Activated naive CD8-positive, alpha-beta T cell treated with anti-CD3 and anti-CD28 coated beads, Interleukin-2, amount 10 ng/mL, durations not matched to agents 7 days and 5 days (primary cell): Measurements from ENCODE around the gene AGPS. TPM values are rescaled to one million over a fixed set of nuclear protein-coding genes. Genes with fewer than 3 reads are reported as not detected.
A peak's percentile ranks its signal among the peaks of the same experiment; 100 is the strongest.
"Not testable (repeated sequence)": the region's sequence is repeated elsewhere in the genome, so short reads cannot be mapped to it uniquely, and the experiment has no call there.

Experiments
- ATAC-seq: fragments of 150-1000 bp; cut with Tn5 transposase; one replicate; pipeline ENCODE4 v1.10.0; 2021; ENCODE audit warnings: low read depth, moderate library complexity
- POLR2A ChIA-PET: fragments of 350-600 bp; sonication (Branson Sonifier 250); formaldehyde crosslinking; loops from one replicate; lab custom pipeline; 2021; ENCODE audit warnings: antibody characterized with exemption; lab: Charles Lee
- DNase-seq: peaks from one replicate; pipeline ENCODE4 v3.0.0; 2021
- H3K27ac Mint-ChIP-seq: one replicate; pipeline ENCODE4 v1.8.0; 2022; ENCODE audit warnings: mild to moderate bottlenecking, mixed read lengths
- H3K27me3 Mint-ChIP-seq: one replicate; pipeline ENCODE4 v1.8.0; 2022; ENCODE audit warnings: mild to moderate bottlenecking, moderate library complexity, mixed read lengths
- H3K36me3 Mint-ChIP-seq: one replicate; pipeline ENCODE4 v1.8.0; 2021; ENCODE audit warnings: mild to moderate bottlenecking, mixed read lengths
- H3K4me1 Mint-ChIP-seq: one replicate; pipeline ENCODE4 v1.8.0; 2021; ENCODE audit warnings: mixed read lengths
- H3K4me3 Mint-ChIP-seq: one replicate; pipeline ENCODE4 v1.8.0; 2022; ENCODE audit warnings: mild to moderate bottlenecking, moderate library complexity, mixed read lengths
- H3K9me3 Mint-ChIP-seq: one replicate; pipeline ENCODE4 v1.8.0; 2021; ENCODE audit warnings: mixed read lengths
- total RNA-seq, 2 experiments: library from RNA; stranded (reverse); gene quantifications; one replicate each; pipeline ENCODE4 v1.2.3, GENCODE V29; 2021

Gene AGPS
- total RNA-seq, 2 experiments from 2014 or later: 46.1 to 46.4 TPM

DNA sequence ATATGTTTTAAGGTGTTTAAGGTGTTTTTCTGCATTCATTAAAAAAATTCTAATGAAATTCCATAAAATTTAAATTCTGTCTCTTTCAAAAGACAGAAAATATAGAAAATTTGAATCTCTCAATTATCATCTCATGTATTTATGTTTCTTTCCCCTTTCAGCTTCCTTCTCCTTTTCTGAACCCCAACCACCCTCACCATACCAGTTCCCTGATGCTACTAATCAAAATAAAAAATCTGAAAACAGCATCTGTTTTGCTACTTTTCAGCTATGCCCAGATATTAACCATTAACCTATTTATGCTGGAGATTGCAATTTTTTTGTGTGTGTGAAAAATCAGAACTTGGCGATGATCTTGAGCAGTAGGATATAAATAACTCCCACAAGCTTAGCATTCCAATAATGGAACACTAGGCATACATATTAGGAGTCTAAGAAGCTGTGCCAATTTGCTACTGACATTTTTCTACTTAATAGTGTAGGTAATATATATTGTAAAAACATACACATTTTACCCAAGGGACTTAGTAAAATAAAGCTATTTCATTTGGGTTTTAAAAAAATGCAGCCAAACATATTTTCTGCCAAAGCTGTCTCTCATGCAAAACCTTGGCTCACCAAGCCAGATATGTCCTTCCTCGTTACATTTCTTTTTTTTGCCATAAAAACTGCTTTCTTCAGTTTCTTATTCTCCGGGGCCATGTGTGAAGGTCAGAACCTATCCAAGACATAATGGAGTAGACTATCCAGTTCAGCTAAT is 32.6 kb upstream of the AGPS start:
- Mint-ChIP-seq H3K27ac (no peak overlapping the region), H3K4me3 (no peak overlapping the region), H3K4me1 (no peaks in the 10 kb centered on the region), H3K27me3 (no peaks in the 10 kb centered on the region), H3K36me3 (no peaks in the 10 kb centered on the region), H3K9me3 (no peaks in the 10 kb centered on the region)
- ATAC-seq (no peak), DNase-seq (no peak)
- POLR2A ChIA-PET: no interaction called here

DNA sequence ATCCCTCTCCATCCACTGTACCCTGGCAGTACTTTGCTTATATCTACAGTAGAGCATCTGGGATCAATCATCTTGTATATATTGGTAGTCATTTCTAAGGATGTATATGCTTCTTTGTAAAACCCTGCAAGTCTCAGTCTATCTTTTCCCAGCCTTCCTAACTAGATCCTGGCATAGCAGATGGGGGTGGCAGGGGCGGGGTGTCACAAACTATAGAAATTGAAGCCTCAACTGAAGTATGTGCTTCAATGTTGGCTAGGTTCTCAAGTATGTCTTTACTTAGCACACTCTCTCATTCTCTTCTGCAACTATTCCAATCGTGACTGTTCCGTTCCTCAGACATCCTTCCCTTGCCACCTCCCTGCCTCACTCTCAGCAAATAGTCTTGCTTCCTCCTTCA is 30.1 kb upstream of the AGPS start:
- no peaks in the 10 kb centered on the region for H3K4me1 Mint-ChIP-seq
- no peak overlapping the region for H3K4me3 Mint-ChIP-seq
- no peaks in the 10 kb centered on the region for H3K9me3 Mint-ChIP-seq
- ATAC-seq (no peak), DNase-seq (no peak)
- H3K27ac Mint-ChIP-seq: no peak overlapping the region
- POLR2A ChIA-PET: no interaction called here
- no peaks in the 10 kb centered on the region for H3K36me3 Mint-ChIP-seq
- no peaks in the 10 kb centered on the region for H3K27me3 Mint-ChIP-seq

GRCh38 chr2:177363332-177363731 is 29.2 kb upstream of the AGPS start:
- no peak overlapping the region for H3K4me3 Mint-ChIP-seq
- H3K27me3 Mint-ChIP-seq: no peaks in the 10 kb centered on the region
- no peaks in the 10 kb centered on the region for H3K36me3 Mint-ChIP-seq
- ATAC-seq (no peak), DNase-seq (no peak)
- POLR2A ChIA-PET: no interaction called here
- peaks cover 4% of the 10 kb centered on the region for H3K9me3 Mint-ChIP-seq
- H3K27ac Mint-ChIP-seq: no peak overlapping the region
- no peaks in the 10 kb centered on the region for H3K4me1 Mint-ChIP-seq

GRCh38 chr2:177365764-177366163 is 26.8 kb upstream of the AGPS start:
- H3K4me3 Mint-ChIP-seq, POLR2A ChIA-PET, H3K36me3 Mint-ChIP-seq, ATAC-seq, H3K27ac Mint-ChIP-seq, H3K9me3 Mint-ChIP-seq, H3K4me1 Mint-ChIP-seq, DNase-seq, H3K27me3 Mint-ChIP-seq: not testable (repeated sequence)

GRCh38 chr2:177368023-177368422 is 24.6 kb upstream of the AGPS start:
- H3K27ac Mint-ChIP-seq, H3K36me3 Mint-ChIP-seq, H3K4me1 Mint-ChIP-seq, DNase-seq, H3K27me3 Mint-ChIP-seq, H3K4me3 Mint-ChIP-seq, POLR2A ChIA-PET, ATAC-seq: not testable (repeated sequence)
- H3K9me3 Mint-ChIP-seq: peaks cover 27% of the 10 kb centered on the region

- DNase-seq (no peak), ATAC-seq (no peak)
- H3K27ac Mint-ChIP-seq: no peak overlapping the region
- POLR2A ChIA-PET: no interaction called here
- H3K4me1 Mint-ChIP-seq: no peaks in the 10 kb centered on the region
- peaks cover 15% of the 10 kb centered on the region for H3K36me3 Mint-ChIP-seq
- H3K4me3 Mint-ChIP-seq: no peak overlapping the region
- H3K27me3 Mint-ChIP-seq: no peaks in the 10 kb centered on the region
- H3K9me3 Mint-ChIP-seq: no peaks in the 10 kb centered on the region
Observed at GRCh38 chr2:177379354-177379753, 13.2 kb upstream of the AGPS start.

GRCh38 chr2:177380181-177380580 is 12.4 kb upstream of the AGPS start:
- H3K4me3 Mint-ChIP-seq: no peak overlapping the region
- DNase-seq (no peak), ATAC-seq (no peak)
- no peaks in the 10 kb centered on the region for H3K9me3 Mint-ChIP-seq
- H3K4me1 Mint-ChIP-seq: no peaks in the 10 kb centered on the region
- no peaks in the 10 kb centered on the region for H3K27me3 Mint-ChIP-seq
- peaks cover 14% of the 10 kb centered on the region for H3K36me3 Mint-ChIP-seq
- POLR2A ChIA-PET: interaction anchor here (0.7 kb wide), 1 partner anchor 222 kb away, joined by 3 read pairs; no protein-coding TSS in a partner anchor
- H3K27ac Mint-ChIP-seq: no peak overlapping the region

DNA sequence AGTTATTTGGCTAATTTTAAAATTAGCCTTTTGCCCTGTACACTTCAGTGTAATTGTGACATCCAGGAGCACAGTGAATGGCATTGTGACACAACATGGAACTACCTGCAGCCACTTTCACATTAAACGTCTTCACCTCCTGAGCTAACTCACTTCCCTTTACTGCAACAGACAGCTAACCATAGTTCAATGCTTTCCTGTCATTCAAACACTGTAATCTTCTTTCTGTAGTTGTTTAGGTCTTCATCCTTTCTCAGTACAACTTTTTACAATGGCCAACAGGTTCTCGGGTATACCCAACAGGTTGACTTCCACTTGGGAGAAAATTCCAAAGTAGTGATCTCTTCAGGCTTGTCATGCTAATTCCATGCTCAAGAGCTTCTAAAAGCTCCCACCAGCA is 8.6 kb upstream of the AGPS start:
- no peak for ATAC-seq
- POLR2A ChIA-PET: interaction anchor here (0.6 kb wide), 1 partner anchor 168 kb away, joined by 3 read pairs; no protein-coding TSS in a partner anchor
- Mint-ChIP-seq H3K4me1 (peaks cover 3% of the 10 kb centered on the region), H3K9me3 (no peaks in the 10 kb centered on the region), H3K4me3 (no peak overlapping the region), H3K27ac (no peak overlapping the region), H3K36me3 (peaks cover 13% of the 10 kb centered on the region), H3K27me3 (no peaks in the 10 kb centered on the region)
- DNase-seq: no peak

GRCh38 chr2:177385151-177385550 is 7.4 kb upstream of the AGPS start:
- no peaks in the 10 kb centered on the region for H3K9me3 Mint-ChIP-seq
- POLR2A ChIA-PET: no interaction called here

DNA sequence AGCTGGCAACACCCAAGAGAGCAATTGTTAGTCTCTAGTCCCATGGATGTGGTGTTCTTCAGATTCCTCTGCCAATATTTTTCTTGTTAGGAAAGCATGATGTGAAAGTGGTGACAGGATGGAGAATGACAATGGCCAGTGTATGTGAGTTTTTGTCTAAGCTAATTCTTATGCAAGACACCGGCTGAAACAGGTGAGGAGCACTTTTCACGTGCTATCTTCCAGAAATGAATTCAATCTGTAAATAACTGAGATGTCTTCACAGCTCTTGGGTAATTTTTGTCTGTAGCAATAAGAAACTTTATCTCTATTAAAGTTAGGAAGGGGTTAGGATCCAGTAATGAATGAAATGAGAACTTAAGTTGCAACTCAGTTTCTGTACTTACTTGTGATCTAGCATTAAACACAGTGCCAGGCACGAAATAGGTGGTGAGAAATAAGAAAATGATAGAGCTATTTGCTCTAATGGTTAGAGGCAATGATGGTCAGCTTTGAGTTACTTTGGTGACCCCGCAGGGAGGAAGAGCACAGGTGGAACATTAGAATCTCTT is 676 bp upstream of the AGPS start:
- no peaks in the 10 kb centered on the region for H3K27me3 Mint-ChIP-seq
- POLR2A ChIA-PET: interaction anchor here (1.0 to 2.5 kb wide), 8 partner anchors 13 to 227 kb away, joined by 3 to 19 read pairs (median 4); partner anchors contain the start of gene NFE2L2
- H3K4me1 Mint-ChIP-seq: peaks cover 39% of the 10 kb centered on the region
- H3K9me3 Mint-ChIP-seq: no peaks in the 10 kb centered on the region
- H3K4me3 Mint-ChIP-seq: peak overlapping the region; percentile 94
- DNase-seq: no peak
- H3K27ac Mint-ChIP-seq: peak overlapping the region; percentile 94
- no peak for ATAC-seq
- peaks cover 10% of the 10 kb centered on the region for H3K36me3 Mint-ChIP-seq

More at GRCh38 chr2:177385151-177385550, 7.4 kb upstream of the AGPS start:
- no peak for DNase-seq
- H3K27ac Mint-ChIP-seq: no peak overlapping the region
- H3K4me3 Mint-ChIP-seq: no peak overlapping the region
- H3K27me3 Mint-ChIP-seq: no peaks in the 10 kb centered on the region
- H3K4me1 Mint-ChIP-seq: peaks cover 6% of the 10 kb centered on the region
- H3K36me3 Mint-ChIP-seq: peaks cover 12% of the 10 kb centered on the region
- ATAC-seq: no peak

GRCh38 chr2:177393203-177393755 is 706 bp downstream of the AGPS start:
- H3K27ac Mint-ChIP-seq: peak overlapping the region; percentile 94
- POLR2A ChIA-PET: interaction anchor here (1.5 to 2.5 kb wide), 3 partner anchors 56 to 228 kb away, joined by 3 to 19 read pairs (median 4); partner anchors contain the start of gene NFE2L2
- H3K4me3 Mint-ChIP-seq: peak overlapping the region; percentile 94
- no peaks in the 10 kb centered on the region for H3K9me3 Mint-ChIP-seq
- no peak for DNase-seq
- peaks cover 14% of the 10 kb centered on the region for H3K36me3 Mint-ChIP-seq
- peak; percentile 15 for ATAC-seq
- H3K27me3 Mint-ChIP-seq: no peaks in the 10 kb centered on the region
- peaks cover 47% of the 10 kb centered on the region for H3K4me1 Mint-ChIP-seq

- peaks cover 15% of the 10 kb centered on the region for H3K36me3 Mint-ChIP-seq
- ATAC-seq: no peak
- POLR2A ChIA-PET: interaction anchor here (1.5 to 2.5 kb wide), 3 partner anchors 57 to 229 kb away, joined by 3 to 19 read pairs (median 4); partner anchors contain the start of gene NFE2L2
Observed at GRCh38 chr2:177393824-177394593, 1.4 kb downstream of the AGPS start.

DNA sequence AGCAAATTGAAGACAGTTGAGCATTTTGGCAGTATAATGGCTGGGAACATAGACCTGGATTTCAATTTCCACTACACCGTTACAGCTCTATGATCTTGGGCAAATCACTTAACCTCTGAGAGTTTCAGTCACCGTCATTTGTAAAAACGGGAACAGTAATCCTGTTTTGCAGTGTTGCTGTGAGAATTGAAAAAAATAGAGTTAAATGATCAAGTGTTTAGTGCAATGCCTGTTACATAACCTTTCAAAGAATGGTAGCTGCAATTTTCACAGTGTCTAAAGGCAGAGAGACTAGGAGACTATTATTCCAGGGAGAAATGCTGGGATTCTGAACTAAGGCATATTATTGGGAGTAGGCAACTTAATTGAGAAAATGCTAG is 2.0 kb downstream of the AGPS start:
- DNase-seq (no peak), ATAC-seq (no peak)
- Mint-ChIP-seq H3K27me3 (no peaks in the 10 kb centered on the region), H3K36me3 (peaks cover 15% of the 10 kb centered on the region), H3K4me1 (peaks cover 56% of the 10 kb centered on the region), H3K4me3 (peak overlapping the region; percentile 32), H3K27ac (no peak overlapping the region), H3K9me3 (no peaks in the 10 kb centered on the region)
- POLR2A ChIA-PET: no interaction called here

More at GRCh38 chr2:177393824-177394593, 1.4 kb downstream of the AGPS start:
- Mint-ChIP-seq H3K27ac (peak overlapping the region; percentile 94), H3K27me3 (no peaks in the 10 kb centered on the region), H3K4me3 (peak overlapping the region; percentile 94), H3K9me3 (no peaks in the 10 kb centered on the region), H3K4me1 (peaks cover 53% of the 10 kb centered on the region)
- no peak for DNase-seq
